Measurements from ENCODE around the gene NFE2.

The NFE2 gene

GRCh38 chr12:54306925-54307741 is 6.3 kb upstream of the NFE2 start (continued):
- no peak for TF ChIP-seq ZBTB26 (tag by site-specific recombination; optimal IDR thresholded peaks at IDR 0.05)
- TF ChIP-seq ZNF366 (tag by site-specific recombination; conservative IDR thresholded peaks at IDR 0.05) = peak; percentile 48; the same call in 1 of the 2 replicates
- TF ChIP-seq ZNF174 (tag by site-specific recombination; IDR thresholded peaks at IDR 0.05) = no peak
- TF ChIP-seq PBX3 (CRISPR knock-in tag; IDR thresholded peaks at IDR 0.05) = no peak
- no peak for TF ChIP-seq EGR2 (tag by site-specific recombination; IDR thresholded peaks at IDR 0.05; ENCODE audit: low read depth)
- peak; percentile 93 for TF ChIP-seq KLF1 (tag by site-specific recombination; IDR thresholded peaks at IDR 0.05)
- TF ChIP-seq ZFHX2 (tag by site-specific recombination; conservative IDR thresholded peaks at IDR 0.05) = no peak
- no peak for TF ChIP-seq ZNF140 (tag by site-specific recombination; IDR thresholded peaks at IDR 0.05)
- no peak for TF ChIP-seq ZNF623 (tag by site-specific recombination; IDR thresholded peaks at IDR 0.05)
- TF ChIP-seq ZNF211 (tag by site-specific recombination; IDR thresholded peaks at IDR 0.05; ENCODE audit: low read depth) = no peak
- no peak for TF ChIP-seq ZNF324 (tag by site-specific recombination; IDR thresholded peaks at IDR 0.05)
- TF ChIP-seq ZFP41 (tag by site-specific recombination; IDR thresholded peaks at IDR 0.05; ENCODE audit: borderline replicate concordance) = no peak
- no peak for TF ChIP-seq PRDM1 (tag by site-specific recombination; IDR thresholded peaks at IDR 0.05)
- no peak for TF ChIP-seq REPIN1 (tag by site-specific recombination; IDR thresholded peaks at IDR 0.05; ENCODE audit: low read depth)
- no peak for TF ChIP-seq MEIS1 (CRISPR knock-in tag; IDR thresholded peaks at IDR 0.05; ENCODE audit: borderline replicate concordance)
- TF ChIP-seq KLF9 (tag by site-specific recombination; IDR thresholded peaks at IDR 0.05; ENCODE audit: low read depth) = no peak
- no peak for TF ChIP-seq ZNF266 (tag by site-specific recombination; IDR thresholded peaks at IDR 0.05; ENCODE audit: low read depth)
- no peak for TF ChIP-seq SCRT1 (tag by site-specific recombination; IDR thresholded peaks at IDR 0.05; ENCODE audit: borderline replicate concordance)
- peak; percentile 63; the same call in 1 of the 2 replicates for TF ChIP-seq PATZ1 (tag by site-specific recombination; IDR thresholded peaks at IDR 0.05)
- TF ChIP-seq ZNF26 (tag by site-specific recombination; IDR thresholded peaks at IDR 0.05) = no peak
- no peak for TF ChIP-seq HOXA7 (CRISPR knock-in tag; IDR thresholded peaks at IDR 0.05; ENCODE audit: borderline replicate concordance)
- no peak for TF ChIP-seq ZNF561 (tag by site-specific recombination; IDR thresholded peaks at IDR 0.05; ENCODE audit: borderline replicate concordance)
- no peak for TF ChIP-seq ZNF274 (IDR thresholded peaks at IDR 0.05; ENCODE audit: low read length)
- TF ChIP-seq ZNF274 (tag by site-specific recombination; IDR thresholded peaks at IDR 0.05; ENCODE audit: borderline replicate concordance) = no peak
- no peak for TF ChIP-seq GLI2 (tag by site-specific recombination; IDR thresholded peaks at IDR 0.05; ENCODE audit: borderline replicate concordance, low read depth)
- TF ChIP-seq ZNF529 (tag by site-specific recombination; IDR thresholded peaks at IDR 0.05; ENCODE audit: insufficient replicate concordance) = no peak
- no peak for TF ChIP-seq ZNF514 (tag by site-specific recombination; IDR thresholded peaks at IDR 0.05)
- TF ChIP-seq ZNF223 (tag by site-specific recombination; IDR thresholded peaks at IDR 0.05) = no peak
- no peak for TF ChIP-seq ZBTB1 (tag by site-specific recombination; IDR thresholded peaks at IDR 0.05)
- TF ChIP-seq BCL11A (tag by site-specific recombination; IDR thresholded peaks at IDR 0.05; ENCODE audit: low read depth) = no peak
- no peak for TF ChIP-seq ZNF639 (tag by site-specific recombination; IDR thresholded peaks at IDR 0.05)
- TF ChIP-seq ZBTB48 (tag by site-specific recombination; IDR thresholded peaks at IDR 0.05) = peak; percentile 49
- no peak for TF ChIP-seq ZFP69B (tag by site-specific recombination; IDR thresholded peaks at IDR 0.05)

Measured in HEK293 (cell line).